CD4-positive, alpha-beta T cell treated with Interleukin-1 beta for 1 hour (primary cell): ENCODE measurements around the gene HOXA2.

ENCODE experiments used
- DNase-seq, 2 donors: peaks; one replicate each; pipeline ENCODE4 v3.0.0-alpha.2; 2020 to 2022

Gene HOXA2

GRCh38 chr7:27071622-27072390 is 30.7 kb downstream of the HOXA2 start:
- DNase-seq: no peak

- no peak for DNase-seq
Measured at GRCh38 chr7:27068259-27068658, 34.2 kb downstream of the HOXA2 start.

GRCh38 chr7:27066148-27066547 is 36.3 kb downstream of the HOXA2 start:
- DNase-seq: no peak

GRCh38 chr7:27065709-27066108 is 36.8 kb downstream of the HOXA2 start:
- DNase-seq: no peak

DNA sequence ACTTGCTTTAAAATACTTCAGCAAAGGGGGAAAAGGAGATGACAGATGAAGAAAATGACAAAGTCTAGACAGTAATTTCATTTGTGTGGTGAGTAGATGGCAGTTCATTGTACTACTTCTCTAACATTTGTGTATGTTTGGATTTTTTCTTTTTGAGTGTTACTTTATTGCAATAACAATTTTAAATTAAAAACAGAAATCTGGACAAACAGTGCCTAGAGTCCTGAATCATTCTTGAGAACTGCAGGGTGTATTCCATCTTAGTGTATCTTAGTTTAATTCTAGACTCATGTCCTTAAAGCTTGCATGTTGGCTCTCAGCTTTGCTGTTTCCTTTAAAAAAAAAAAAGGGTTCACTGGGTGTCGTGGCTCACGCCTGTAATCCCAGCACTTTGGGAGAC is 37.8 kb downstream of the HOXA2 start:
- DNase-seq: no peak

- DNase-seq: no peak
Measured at GRCh38 chr7:27064159-27064558, 38.3 kb downstream of the HOXA2 start.

DNA sequence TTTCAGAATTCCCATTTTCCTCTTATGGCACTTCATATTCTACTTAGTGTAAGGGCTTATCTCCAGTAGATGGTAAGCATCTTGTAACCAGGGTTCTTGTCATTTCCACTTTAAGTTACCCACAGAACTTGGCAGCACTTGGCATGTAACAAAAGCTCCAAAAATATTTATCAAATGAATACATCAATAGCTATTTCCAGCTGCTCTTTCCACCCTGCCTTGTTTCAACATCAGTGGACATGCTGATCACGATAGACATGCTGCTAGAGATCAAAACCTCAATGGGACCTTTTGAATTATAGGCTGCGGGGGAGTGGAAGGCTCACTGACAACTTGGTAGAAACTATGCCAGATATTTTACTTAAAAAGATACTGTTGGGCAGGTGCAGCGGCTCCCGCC is 39.5 kb downstream of the HOXA2 start:
- DNase-seq: no peak

DNA sequence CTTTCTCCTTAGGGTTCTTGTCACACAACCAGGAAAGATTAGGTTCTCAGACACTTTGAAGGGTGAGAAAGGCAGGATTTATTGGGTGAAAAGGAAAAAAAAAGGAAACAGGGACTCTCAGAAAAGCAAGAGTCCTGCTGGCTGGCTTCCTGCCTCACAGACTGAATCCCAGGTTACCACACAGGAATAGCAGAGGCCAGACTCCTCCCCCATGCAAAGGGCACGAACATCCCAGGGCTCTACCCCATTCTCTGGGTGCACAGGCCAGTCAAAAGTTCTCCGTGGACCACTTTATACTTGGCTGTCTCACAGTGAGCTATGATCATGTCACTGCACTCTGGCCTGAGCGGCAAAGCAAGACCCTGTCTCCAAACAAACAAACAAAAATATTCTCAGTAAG is 49.3 kb downstream of the HOXA2 start:
- no peak for DNase-seq

- no peak for DNase-seq
Measured at GRCh38 chr7:27051451-27051850, 51.0 kb downstream of the HOXA2 start.
